SU-DHL-6 (cell line): Measurements from ENCODE around the gene CHKA.

Source experiments
- H2AFZ ChIP-seq: fragments of 200-600 bp; sonication (generic); 2 replicates; pipeline ENCODE4 v1.6.1; 2014; ENCODE audit warnings: low read depth, mild to moderate bottlenecking, moderate library complexity, mixed read lengths, antibody characterized with exemption, low read length; ENCODE audit not compliant: severe bottlenecking
- H3F3A ChIP-seq: fragments of 200-600 bp; shearing (Covaris generic); 2 replicates; pipeline ENCODE4 v1.6.0; 2016; ENCODE audit warnings: antibody characterized with exemption, mild to moderate bottlenecking; ENCODE audit not compliant: insufficient read depth
- H3K27ac ChIP-seq: fragments of 200-600 bp; sonication (generic); 2 replicates; pipeline ENCODE4 v1.5.1; 2016; ENCODE audit warnings: low read depth, mild to moderate bottlenecking, low read length, moderate library complexity, mixed read lengths
- H3K27me3 ChIP-seq: fragments of 200-600 bp; sonication (generic), shearing (Covaris generic); 2 replicates; pipeline ENCODE4 v1.6.0; 2014; ENCODE audit warnings: mild to moderate bottlenecking, low read length
- H3K36me3 ChIP-seq: fragments of 200-600 bp; sonication (generic); 2 replicates; pipeline ENCODE4 v1.6.1; 2014; ENCODE audit warnings: mild to moderate bottlenecking, low read length, mixed read lengths
- H3K4me2 ChIP-seq: fragments of 300-600, 200-600 bp; shearing (Covaris generic), sonication (generic); 2 replicates; pipeline ENCODE4 v1.6.0; 2014; ENCODE audit warnings: low read length, low read depth, mild to moderate bottlenecking; ENCODE audit not compliant: poor library complexity, severe bottlenecking
- H3K4me3 ChIP-seq: fragments of 200-600 bp; sonication (generic); 2 replicates; pipeline ENCODE4 v1.5.1; 2014; ENCODE audit warnings: antibody characterized with exemption, low read length, mild to moderate bottlenecking, mixed read lengths; ENCODE audit not compliant: insufficient read depth, poor library complexity, severe bottlenecking
- H3K79me2 ChIP-seq: fragments of 200-600 bp; sonication (generic); 2 replicates; pipeline ENCODE4 v1.6.1; 2014; ENCODE audit warnings: mild to moderate bottlenecking, low read length, moderate library complexity; ENCODE audit not compliant: insufficient read depth
- H3K9ac ChIP-seq: fragments of 200-600 bp; sonication (generic); 2 replicates; pipeline ENCODE4 v1.7.0; 2014; ENCODE audit warnings: mild to moderate bottlenecking, low read length
- H3K9me2 ChIP-seq: fragments of 200-600 bp; sonication (generic); replicated peaks from 2 replicates; pipeline ENCODE4 v1.6.1; 2014; ENCODE audit warnings: low read length; ENCODE audit not compliant: insufficient read depth
- H3K9me3 ChIP-seq: fragments of 200-600 bp; sonication (generic); 2 replicates; pipeline ENCODE4 v1.6.1; 2014; ENCODE audit warnings: low read length, mixed read lengths; ENCODE audit not compliant: insufficient read depth
- H4K20me1 ChIP-seq: fragments of 200-600 bp; sonication (generic); 2 replicates; pipeline ENCODE4 v1.6.1; 2014; ENCODE audit warnings: low read depth, mild to moderate bottlenecking, antibody characterized with exemption, low read length, moderate library complexity, mixed read lengths
- CTCF ChIP-seq: fragments of 200-600 bp; sonication (generic); IDR thresholded peaks from one replicate; pipeline ENCODE4 v1.5.1; 2017; ENCODE audit warnings: antibody characterized with exemption, mild to moderate bottlenecking, low read length, moderate library complexity; ENCODE audit not compliant: insufficient read depth, poor library complexity, severe bottlenecking
- EZH2phosphoT487 ChIP-seq: fragments of 200-600 bp; sonication (generic), shearing (Covaris generic); conservative IDR thresholded peaks from 2 replicates; pipeline ENCODE4 v1.6.1; 2018; ENCODE audit warnings: mild to moderate bottlenecking, antibody characterized with exemption, low read length, moderate library complexity, mixed read lengths

Gene CHKA

DNA sequence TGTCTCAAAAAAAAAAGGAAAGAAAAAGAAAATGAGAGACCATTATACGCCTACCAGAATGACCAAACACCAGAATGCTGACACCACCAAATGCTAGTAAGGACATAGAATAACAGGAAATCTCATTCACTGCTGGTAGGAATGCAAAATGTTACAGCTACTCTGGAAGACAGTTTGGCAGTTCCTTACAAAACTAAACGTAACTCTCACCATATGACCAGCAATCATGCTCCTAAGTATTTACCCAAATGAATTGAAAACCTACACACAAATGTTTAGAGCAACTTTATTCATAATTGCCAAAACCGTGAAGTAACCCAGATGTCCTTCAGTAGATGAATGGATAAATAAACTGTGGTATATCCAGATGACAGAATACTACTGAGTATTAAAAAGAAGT is 7.2 kb downstream of the CHKA start:
- Histone ChIP-seq H4K20me1 (peaks cover 7% of the 10 kb centered on the region; the same call in 1 of the 2 replicates), H3K79me2 (peaks cover 91% of the 10 kb centered on the region), H3K9me2 (no peaks in the 10 kb centered on the region), H3K27ac (no peak overlapping the region), H2AFZ (no peak overlapping the region), H3K4me3 (no peak overlapping the region), H3K27me3 (no peaks in the 10 kb centered on the region), H3F3A (peaks cover 5% of the 10 kb centered on the region), H3K36me3 (no peaks in the 10 kb centered on the region), H3K4me2 (no peak overlapping the region), H3K9ac (no peak overlapping the region), H3K9me3 (no peaks in the 10 kb centered on the region)
- TF ChIP-seq EZH2phosphoT487 (no peak), CTCF (no peak)

DNA sequence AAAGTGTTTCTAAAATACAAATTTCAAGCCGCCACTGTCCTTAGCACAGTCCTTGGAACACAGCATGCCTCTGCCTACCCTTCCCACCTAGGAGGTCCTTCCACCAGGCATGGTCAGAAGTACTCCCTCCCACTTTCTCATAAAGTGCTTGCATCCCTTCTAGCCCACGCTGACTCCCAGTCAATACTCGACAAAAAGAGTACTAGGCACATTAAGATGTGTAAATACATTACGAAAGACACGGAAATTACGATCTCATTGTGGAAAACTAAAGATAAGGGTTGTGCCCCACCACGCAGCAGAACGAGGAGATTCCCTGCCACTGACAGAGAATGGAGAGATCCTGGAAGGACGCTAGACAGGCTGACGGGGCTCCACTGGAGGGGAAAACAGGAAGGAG is 13.5 kb downstream of the CHKA start:
- Histone ChIP-seq H3K9ac (no peak overlapping the region), H3K9me2 (no peaks in the 10 kb centered on the region), H3K36me3 (no peaks in the 10 kb centered on the region), H3K27ac (no peak overlapping the region), H2AFZ (no peak overlapping the region), H3K4me2 (no peak overlapping the region), H3K4me3 (no peak overlapping the region), H3K79me2 (peaks cover 89% of the 10 kb centered on the region), H3K9me3 (no peaks in the 10 kb centered on the region), H3F3A (no peaks in the 10 kb centered on the region; the same call in 1 of the 2 replicates), H4K20me1 (no peaks in the 10 kb centered on the region), H3K27me3 (no peaks in the 10 kb centered on the region)
- TF ChIP-seq CTCF (no peak), EZH2phosphoT487 (no peak)

DNA sequence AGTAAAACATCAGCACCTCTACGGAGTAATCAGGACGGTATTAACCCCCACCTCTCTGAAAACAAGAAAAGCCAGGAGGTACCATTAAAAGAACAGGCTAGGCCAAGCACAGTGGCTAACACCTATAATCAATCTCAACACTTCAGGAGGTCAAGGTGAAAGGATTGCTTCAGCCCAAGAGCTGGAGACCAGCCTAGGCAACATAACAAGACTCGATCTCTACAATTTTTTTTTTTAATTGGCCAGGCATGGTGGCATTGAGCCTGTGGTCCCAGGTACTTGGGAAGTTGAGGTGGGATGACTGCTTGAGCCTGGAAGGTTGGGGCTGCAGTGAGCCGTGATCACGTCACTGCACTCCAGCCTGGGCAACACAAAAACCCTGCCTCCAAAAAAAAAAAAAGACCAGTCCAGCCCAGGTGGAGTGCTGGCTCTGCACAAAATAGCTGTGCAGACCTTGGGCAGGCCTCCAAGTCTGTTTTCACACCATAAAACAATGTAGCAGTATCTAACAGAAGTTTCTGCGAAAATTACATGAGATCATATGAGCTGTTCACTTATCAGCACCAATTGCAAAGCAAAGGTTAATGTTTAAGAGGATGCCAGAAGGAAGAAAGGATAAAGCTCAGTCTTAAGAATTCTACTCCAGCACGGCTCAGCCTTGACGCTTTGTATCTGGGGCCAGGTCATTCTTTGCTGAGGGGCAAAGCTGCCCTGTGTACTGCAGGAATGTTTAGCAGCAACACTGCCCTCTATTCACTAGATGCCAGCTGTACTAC is 14.8 kb downstream of the CHKA start:
- Histone ChIP-seq H4K20me1 (no peaks in the 10 kb centered on the region), H3K4me2 (no peak overlapping the region)

More for the DNA sequence above, 14.8 kb downstream of the CHKA start:
- no peak overlapping the region for H3K4me3 ChIP-seq
- H2AFZ ChIP-seq: no peak overlapping the region
- H3K9ac ChIP-seq: no peak overlapping the region
- no peaks in the 10 kb centered on the region for H3K27me3 ChIP-seq
- no peaks in the 10 kb centered on the region for H3K36me3 ChIP-seq
- H3K9me2 ChIP-seq: no peaks in the 10 kb centered on the region
- TF ChIP-seq CTCF (no peak), EZH2phosphoT487 (no peak)
- no peaks in the 10 kb centered on the region; the same call in 1 of the 2 replicates for H3F3A ChIP-seq
- no peak overlapping the region for H3K27ac ChIP-seq
- no peaks in the 10 kb centered on the region for H3K9me3 ChIP-seq
- H3K79me2 ChIP-seq: peaks cover 89% of the 10 kb centered on the region
